ENCODE results near the gene MAIP1. TPM values are rescaled to one million over a fixed set of nuclear protein-coding genes. Genes with fewer than 3 reads are reported as not detected.

The MAIP1 gene
- total RNA-seq, 2 donors from 2014 or later = 11.2 to 11.9 TPM

GRCh38 chr2:199923924-199924323 lies 31.5 kb upstream of the MAIP1 start:
- 53 to 61% methylated on average over 2 of the region's 2 CpGs for WGBS, 2 donors
- no peaks in the 10 kb centered on the region for H3K4me1 ChIP-seq
- no peaks in the 10 kb centered on the region for H3K9me3 ChIP-seq
- TF ChIP-seq POLR2A (IDR thresholded peaks at IDR 0.05) (no peak), CTCF (IDR thresholded peaks at IDR 0.05) (no peak)
- no peaks in the 10 kb centered on the region for H3K27me3 ChIP-seq
- no peak overlapping the region for H3K4me3 ChIP-seq
- ATAC-seq (no peak), DNase-seq (no peak)
- H3K36me3 ChIP-seq (replicated peaks in 1 of 2; ENCODE audit: insufficient read depth in 1 of 2, low read depth in 2 of 2) = no peaks in the 10 kb centered on the region
- intact Hi-C loops (cut with DNase I) = no loop called here
- H3K27ac ChIP-seq = no peak overlapping the region

- WGBS, 2 donors = 19 to 22% methylated on average over 1 of the region's 1 CpG
- Histone ChIP-seq H3K27ac (no peak overlapping the region), H3K36me3 (replicated peaks in 1 of 2; ENCODE audit: insufficient read depth in 1 of 2, low read depth in 2 of 2) (peaks cover 0 to 2% of the 10 kb centered on the region in 2 donors), H3K27me3 (no peaks in the 10 kb centered on the region), H3K4me3 (no peak overlapping the region), H3K9me3 (no peaks in the 10 kb centered on the region), H3K4me1 (no peaks in the 10 kb centered on the region)
- TF ChIP-seq CTCF (IDR thresholded peaks at IDR 0.05) = no peak
- no peak for TF ChIP-seq POLR2A (IDR thresholded peaks at IDR 0.05)
- intact Hi-C loops (cut with DNase I) = no loop called here
- DNase-seq (no peak), ATAC-seq (no peak)
Observed at GRCh38 chr2:199926806-199927205, 28.6 kb upstream of the MAIP1 start.

- intact Hi-C loops (cut with DNase I) = no loop called here
- Histone ChIP-seq H3K36me3 (replicated peaks in 1 of 2; ENCODE audit: insufficient read depth in 1 of 2, low read depth in 2 of 2) (peaks cover 0 to 2% of the 10 kb centered on the region in 2 donors), H3K9me3 (no peaks in the 10 kb centered on the region), H3K4me3 (no peak overlapping the region), H3K27ac (no peak overlapping the region), H3K4me1 (no peaks in the 10 kb centered on the region), H3K27me3 (no peaks in the 10 kb centered on the region)
- WGBS, 2 donors = 8 to 50% methylated on average over 2 of the region's 2 CpGs
- DNase-seq = no peak
- ATAC-seq = no peak
- TF ChIP-seq POLR2A (IDR thresholded peaks at IDR 0.05) (no peak), CTCF (IDR thresholded peaks at IDR 0.05) (no peak)
Observed at GRCh38 chr2:199928226-199928625, 27.2 kb upstream of the MAIP1 start.

- ATAC-seq (no peak), DNase-seq (no peak)
- Histone ChIP-seq H3K36me3 (replicated peaks in 1 of 2; ENCODE audit: insufficient read depth in 1 of 2, low read depth in 2 of 2) (peaks cover 0 to 2% of the 10 kb centered on the region in 2 donors), H3K27me3 (no peaks in the 10 kb centered on the region), H3K4me3 (no peak overlapping the region), H3K27ac (no peak overlapping the region), H3K4me1 (no peaks in the 10 kb centered on the region), H3K9me3 (no peaks in the 10 kb centered on the region)
- TF ChIP-seq POLR2A (IDR thresholded peaks at IDR 0.05) (no peak), CTCF (IDR thresholded peaks at IDR 0.05) (no peak)
- intact Hi-C loops (cut with DNase I) = no loop called here
Observed at GRCh38 chr2:199928626-199929025, 26.8 kb upstream of the MAIP1 start.

- 53 to 61% methylated on average over 2 of the region's 2 CpGs for WGBS, 2 donors
- H3K36me3 ChIP-seq (replicated peaks in 1 of 2; ENCODE audit: insufficient read depth in 1 of 2, low read depth in 2 of 2) = peaks cover 0 to 2% of the 10 kb centered on the region in 2 donors
- no peak for TF ChIP-seq CTCF (IDR thresholded peaks at IDR 0.05)
- TF ChIP-seq POLR2A (IDR thresholded peaks at IDR 0.05) = no peak
- intact Hi-C loops (cut with DNase I) = no loop called here
- DNase-seq (no peak), ATAC-seq (no peak)
- H3K9me3 ChIP-seq = no peaks in the 10 kb centered on the region
- no peaks in the 10 kb centered on the region for H3K27me3 ChIP-seq
- H3K4me3 ChIP-seq = no peak overlapping the region
- no peak overlapping the region for H3K27ac ChIP-seq
- no peaks in the 10 kb centered on the region for H3K4me1 ChIP-seq
Observed at GRCh38 chr2:199929262-199929661, 26.1 kb upstream of the MAIP1 start.
